Esophagus muscularis mucosa (tissue), 4 donors: ENCODE measurements around the gene SCN9A.

ENCODE experiments used
- EP300 ChIP-seq: sonication (generic); formaldehyde crosslinking; IDR thresholded peaks from one replicate; pipeline ENCODE4 v1.6.1; 2017; ENCODE audit warnings: antibody characterized with exemption
- POLR2AphosphoS5 ChIP-seq, 2 donors: sonication (generic); formaldehyde crosslinking; IDR thresholded peaks; one replicate each; pipeline ENCODE4 v1.6.1; 2017; ENCODE audit warnings: antibody characterized with exemption in 2 of 2
- TF ChIP-seq, protein P1 (sequence below), 3 experiments: fragments of 200-600 bp in 2 of 3; fragments of 450-650 bp in 1 of 3; sonication (generic) in 2 of 3; IDR thresholded peaks; one replicate each; pipeline ENCODE4 v1.5.1; 2017 to 2019; ENCODE audit warnings: antibody characterized with exemption in 3 of 3, mild to moderate bottlenecking in 2 of 3, moderate library complexity in 1 of 3

DNA sequence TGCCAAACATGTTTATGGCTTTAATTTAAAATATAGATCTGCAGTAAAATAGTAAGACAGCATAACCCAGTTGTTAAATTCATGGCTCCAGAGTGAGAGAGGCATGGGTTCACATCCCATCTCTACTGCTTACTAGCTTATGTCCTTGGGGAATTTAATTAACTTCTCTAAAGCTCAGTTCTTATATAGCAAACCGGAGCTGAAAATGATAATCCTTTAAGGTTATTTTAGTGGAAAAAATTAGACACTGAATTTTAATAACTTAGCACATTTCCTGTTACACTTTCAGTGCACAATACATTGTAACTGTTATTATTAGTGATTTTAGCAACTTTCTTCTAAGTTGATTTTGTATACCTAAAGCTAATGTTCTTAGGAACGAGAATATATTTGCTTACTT is 14.8 kb downstream of the SCN9A start:
- TF ChIP-seq POLR2AphosphoS5 (IDR thresholded peaks at IDR 0.05) (no peak), EP300 (no peak)
- TF ChIP-seq, protein P1, sequence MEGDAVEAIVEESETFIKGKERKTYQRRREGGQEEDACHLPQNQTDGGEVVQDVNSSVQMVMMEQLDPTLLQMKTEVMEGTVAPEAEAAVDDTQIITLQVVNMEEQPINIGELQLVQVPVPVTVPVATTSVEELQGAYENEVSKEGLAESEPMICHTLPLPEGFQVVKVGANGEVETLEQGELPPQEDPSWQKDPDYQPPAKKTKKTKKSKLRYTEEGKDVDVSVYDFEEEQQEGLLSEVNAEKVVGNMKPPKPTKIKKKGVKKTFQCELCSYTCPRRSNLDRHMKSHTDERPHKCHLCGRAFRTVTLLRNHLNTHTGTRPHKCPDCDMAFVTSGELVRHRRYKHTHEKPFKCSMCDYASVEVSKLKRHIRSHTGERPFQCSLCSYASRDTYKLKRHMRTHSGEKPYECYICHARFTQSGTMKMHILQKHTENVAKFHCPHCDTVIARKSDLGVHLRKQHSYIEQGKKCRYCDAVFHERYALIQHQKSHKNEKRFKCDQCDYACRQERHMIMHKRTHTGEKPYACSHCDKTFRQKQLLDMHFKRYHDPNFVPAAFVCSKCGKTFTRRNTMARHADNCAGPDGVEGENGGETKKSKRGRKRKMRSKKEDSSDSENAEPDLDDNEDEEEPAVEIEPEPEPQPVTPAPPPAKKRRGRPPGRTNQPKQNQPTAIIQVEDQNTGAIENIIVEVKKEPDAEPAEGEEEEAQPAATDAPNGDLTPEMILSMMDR (IDR thresholded peaks at IDR 0.05), result no peak
